Gastroesophageal sphincter (tissue), 3 donors: Measurements from ENCODE around the gene CUBN.

ENCODE experiments used
- EP300 ChIP-seq: sonication (generic); formaldehyde crosslinking; IDR thresholded peaks from one replicate; pipeline ENCODE4 v1.6.1; 2017; ENCODE audit warnings: antibody characterized with exemption, mild to moderate bottlenecking
- POLR2A ChIP-seq, 2 donors: fragments of 450-650 bp; IDR thresholded peaks; one replicate each; pipeline ENCODE4 v1.6.1; 2017; ENCODE audit warnings: antibody characterized with exemption in 2 of 2, mild to moderate bottlenecking in 2 of 2, moderate library complexity in 1 of 2
- TF ChIP-seq, protein P1 (sequence below), 4 experiments: fragments of 200-600 bp in 2 of 4; fragments of 450-650 bp in 2 of 4; sonication (generic) in 1 of 4; IDR thresholded peaks; one replicate each; pipeline ENCODE4 v1.5.1; 2017 to 2019; ENCODE audit warnings: antibody characterized with exemption in 4 of 4, mild to moderate bottlenecking in 2 of 4, moderate library complexity in 2 of 4

DNA sequence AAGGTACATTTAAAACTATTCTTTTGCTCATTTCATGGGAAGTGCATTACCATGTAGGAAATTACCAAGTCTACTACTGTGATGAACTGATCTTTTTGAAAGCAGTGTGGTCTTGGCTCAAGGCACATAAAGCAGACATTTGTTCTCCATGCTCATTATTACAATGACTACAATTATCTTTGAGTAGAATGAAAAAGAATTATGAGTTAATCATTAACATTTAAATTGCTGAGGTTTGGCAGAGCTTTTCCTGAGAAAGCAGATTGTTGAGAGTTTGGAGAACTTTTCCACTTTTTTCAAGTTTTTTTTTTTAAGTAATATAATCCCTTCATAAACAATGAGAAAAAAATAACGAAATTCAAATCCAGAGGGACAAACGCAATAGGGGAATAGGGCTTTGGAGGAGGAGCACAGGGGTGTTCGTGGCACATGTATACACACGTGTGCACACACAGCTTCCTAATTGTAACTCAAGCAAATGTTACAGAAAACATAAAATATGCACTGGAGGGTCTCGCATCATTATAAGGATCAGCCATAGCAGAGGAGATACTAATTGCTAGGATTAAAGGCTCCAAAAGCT lies 8.9 kb upstream of the CUBN start:
- TF ChIP-seq, protein P1, sequence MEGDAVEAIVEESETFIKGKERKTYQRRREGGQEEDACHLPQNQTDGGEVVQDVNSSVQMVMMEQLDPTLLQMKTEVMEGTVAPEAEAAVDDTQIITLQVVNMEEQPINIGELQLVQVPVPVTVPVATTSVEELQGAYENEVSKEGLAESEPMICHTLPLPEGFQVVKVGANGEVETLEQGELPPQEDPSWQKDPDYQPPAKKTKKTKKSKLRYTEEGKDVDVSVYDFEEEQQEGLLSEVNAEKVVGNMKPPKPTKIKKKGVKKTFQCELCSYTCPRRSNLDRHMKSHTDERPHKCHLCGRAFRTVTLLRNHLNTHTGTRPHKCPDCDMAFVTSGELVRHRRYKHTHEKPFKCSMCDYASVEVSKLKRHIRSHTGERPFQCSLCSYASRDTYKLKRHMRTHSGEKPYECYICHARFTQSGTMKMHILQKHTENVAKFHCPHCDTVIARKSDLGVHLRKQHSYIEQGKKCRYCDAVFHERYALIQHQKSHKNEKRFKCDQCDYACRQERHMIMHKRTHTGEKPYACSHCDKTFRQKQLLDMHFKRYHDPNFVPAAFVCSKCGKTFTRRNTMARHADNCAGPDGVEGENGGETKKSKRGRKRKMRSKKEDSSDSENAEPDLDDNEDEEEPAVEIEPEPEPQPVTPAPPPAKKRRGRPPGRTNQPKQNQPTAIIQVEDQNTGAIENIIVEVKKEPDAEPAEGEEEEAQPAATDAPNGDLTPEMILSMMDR (IDR thresholded peaks at IDR 0.05): no peak
- TF ChIP-seq POLR2A (IDR thresholded peaks at IDR 0.05) (no peak), EP300 (no peak)
